GM23248 (cell line): ENCODE measurements around the gene HECTD4.

ENCODE experiments used
- EZH2 ChIP-seq: fragments of 200-600 bp; sonication (generic); IDR thresholded peaks from 2 replicates; pipeline ENCODE4 v1.6.1; 2018; ENCODE audit warnings: antibody characterized with exemption, mild to moderate bottlenecking; ENCODE audit not compliant: insufficient read depth, poor library complexity, severe bottlenecking
- EZH2phosphoT487 ChIP-seq: fragments of 200-600 bp; sonication (generic); IDR thresholded peaks from 2 replicates; pipeline ENCODE4 v1.6.1; 2018; ENCODE audit warnings: antibody characterized with exemption, moderate library complexity, mild to moderate bottlenecking, low read depth; ENCODE audit not compliant: insufficient read depth

DNA sequence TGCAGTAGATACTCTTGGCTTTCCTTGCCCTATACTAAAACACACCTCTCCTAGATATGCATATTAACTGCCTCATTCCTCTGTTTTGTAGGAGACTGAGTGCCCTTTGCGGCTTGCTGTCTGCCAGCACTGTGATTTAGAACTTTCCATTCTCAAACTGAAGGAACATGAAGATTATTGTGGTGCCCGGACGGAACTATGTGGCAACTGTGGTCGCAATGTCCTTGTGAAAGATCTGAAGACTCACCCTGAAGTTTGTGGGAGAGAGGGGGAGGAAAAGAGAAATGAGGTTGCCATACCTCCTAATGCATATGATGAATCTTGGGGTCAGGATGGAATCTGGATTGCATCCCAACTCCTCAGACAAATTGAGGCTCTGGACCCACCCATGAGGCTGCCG, 241.5 kb downstream of the HECTD4 start:
- no peak for TF ChIP-seq EZH2
- no peak for TF ChIP-seq EZH2phosphoT487
